Measurements from ENCODE around the gene MYO1E.
"Not testable (repeated sequence)": the region's sequence is repeated elsewhere in the genome, so short reads cannot be mapped to it uniquely, and the experiment has no call there.

MYO1E gene

GRCh38 chr15:59290295-59291212 lies 82.1 kb downstream of the MYO1E start:
- no peak for DNase-seq

GRCh38 chr15:59289574-59289973 lies 83.1 kb downstream of the MYO1E start:
- no peak for DNase-seq

- DNase-seq, result no peak
Measured at GRCh38 chr15:59283717-59284391, 88.8 kb downstream of the MYO1E start.

- no peak for DNase-seq
Measured at GRCh38 chr15:59282515-59283337, 89.9 kb downstream of the MYO1E start.

- no peak for DNase-seq
Measured at GRCh38 chr15:59281699-59282098, 91.0 kb downstream of the MYO1E start.

- DNase-seq, result no peak
Measured at GRCh38 chr15:59280855-59281254, 91.8 kb downstream of the MYO1E start.

- not testable (repeated sequence) for DNase-seq
Measured at GRCh38 chr15:59280292-59280691, 92.4 kb downstream of the MYO1E start.

GRCh38 chr15:59279023-59279422 lies 93.6 kb downstream of the MYO1E start:
- DNase-seq, result no peak

- no peak for DNase-seq
Measured at GRCh38 chr15:59278120-59278519, 94.6 kb downstream of the MYO1E start.

- DNase-seq, result no peak
Measured at GRCh38 chr15:59276225-59277178, 96.2 kb downstream of the MYO1E start.

- no peak for DNase-seq
Measured at GRCh38 chr15:59274126-59274970, 98.3 kb downstream of the MYO1E start.

GRCh38 chr15:59273234-59273633 lies 99.4 kb downstream of the MYO1E start:
- DNase-seq, result no peak

GRCh38 chr15:59271595-59272201 lies 101.0 kb downstream of the MYO1E start:
- DNase-seq, result no peak

- no peak for DNase-seq
Measured at GRCh38 chr15:59268852-59269407, 103.7 kb downstream of the MYO1E start.

- no peak for DNase-seq
Measured at GRCh38 chr15:59268168-59268851, 104.4 kb downstream of the MYO1E start.

GRCh38 chr15:59266028-59266427 lies 106.6 kb downstream of the MYO1E start:
- no peak for DNase-seq

GRCh38 chr15:59262316-59262715 lies 110.4 kb downstream of the MYO1E start:
- DNase-seq, result no peak

GRCh38 chr15:59260090-59260489 lies 112.6 kb downstream of the MYO1E start:
- no peak for DNase-seq

- DNase-seq, result no peak
Measured at GRCh38 chr15:59259137-59259943, 113.3 kb downstream of the MYO1E start.
